GM04504 (cell line): ENCODE data around the gene TUB.

Source experiments
- DNase-seq: peaks from one replicate; pipeline ENCODE4 v3.0.0-alpha.2; 2012; ENCODE audit warnings: low read depth

TUB gene, protein sequence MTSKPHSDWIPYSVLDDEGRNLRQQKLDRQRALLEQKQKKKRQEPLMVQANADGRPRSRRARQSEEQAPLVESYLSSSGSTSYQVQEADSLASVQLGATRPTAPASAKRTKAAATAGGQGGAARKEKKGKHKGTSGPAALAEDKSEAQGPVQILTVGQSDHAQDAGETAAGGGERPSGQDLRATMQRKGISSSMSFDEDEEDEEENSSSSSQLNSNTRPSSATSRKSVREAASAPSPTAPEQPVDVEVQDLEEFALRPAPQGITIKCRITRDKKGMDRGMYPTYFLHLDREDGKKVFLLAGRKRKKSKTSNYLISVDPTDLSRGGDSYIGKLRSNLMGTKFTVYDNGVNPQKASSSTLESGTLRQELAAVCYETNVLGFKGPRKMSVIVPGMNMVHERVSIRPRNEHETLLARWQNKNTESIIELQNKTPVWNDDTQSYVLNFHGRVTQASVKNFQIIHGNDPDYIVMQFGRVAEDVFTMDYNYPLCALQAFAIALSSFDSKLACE

DNA sequence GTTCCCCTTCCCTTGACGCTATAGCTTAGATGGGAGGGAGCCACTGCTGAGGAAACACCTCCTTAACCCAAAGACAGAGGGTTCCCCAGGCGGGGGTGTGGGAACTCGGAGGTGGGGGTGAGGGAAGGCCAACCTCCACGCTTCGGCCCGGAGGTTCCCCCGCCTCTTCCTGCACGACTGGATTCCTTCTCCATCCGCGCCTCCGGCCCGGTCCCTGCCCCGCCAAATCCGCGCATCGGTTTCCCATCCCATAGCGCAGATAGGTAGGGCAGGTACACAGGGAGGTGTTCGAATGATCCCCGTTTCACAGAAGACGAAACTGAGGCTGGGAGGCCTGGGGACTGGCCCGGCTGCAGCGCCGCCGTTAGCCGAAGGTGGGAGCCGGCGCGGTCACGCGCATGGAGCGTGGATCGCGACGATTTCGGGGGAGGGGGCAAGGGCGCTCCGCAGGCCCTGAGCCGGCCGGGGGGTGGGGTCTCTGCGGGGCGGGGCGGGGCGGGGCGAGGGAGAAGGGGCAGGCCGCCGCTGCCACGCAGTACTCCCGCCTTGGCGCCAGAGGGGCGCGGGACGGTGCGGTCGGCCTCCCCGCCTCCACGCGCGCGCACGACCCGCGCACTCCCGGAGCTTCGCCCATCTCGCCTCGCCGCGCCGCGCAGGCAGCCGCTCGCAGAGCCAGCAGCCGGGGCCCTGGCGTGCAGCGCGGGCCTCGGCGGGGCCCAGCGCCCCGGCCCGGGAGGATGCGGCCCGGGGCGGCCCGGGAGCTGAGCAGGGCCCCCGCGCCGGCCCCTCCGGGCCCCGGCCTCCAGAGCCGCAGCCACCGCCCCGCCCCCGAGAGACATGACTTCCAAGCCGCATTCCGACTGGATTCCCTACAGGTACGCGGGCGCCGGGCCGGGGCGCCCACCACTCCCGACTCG is at the start of gene TUB:
TSS of gene TUB (plus strand) at position 538 of the 917 bp plus-strand sequence. CDS start at position 838, 300 bp downstream.
- DNase-seq, result no peak

- no peak for DNase-seq
Observed at GRCh38 chr11:8031248-8032115, 49.5 kb upstream of the TUB start.

- no peak for DNase-seq
Observed at GRCh38 chr11:8032122-8032521, 48.9 kb upstream of the TUB start.

DNA sequence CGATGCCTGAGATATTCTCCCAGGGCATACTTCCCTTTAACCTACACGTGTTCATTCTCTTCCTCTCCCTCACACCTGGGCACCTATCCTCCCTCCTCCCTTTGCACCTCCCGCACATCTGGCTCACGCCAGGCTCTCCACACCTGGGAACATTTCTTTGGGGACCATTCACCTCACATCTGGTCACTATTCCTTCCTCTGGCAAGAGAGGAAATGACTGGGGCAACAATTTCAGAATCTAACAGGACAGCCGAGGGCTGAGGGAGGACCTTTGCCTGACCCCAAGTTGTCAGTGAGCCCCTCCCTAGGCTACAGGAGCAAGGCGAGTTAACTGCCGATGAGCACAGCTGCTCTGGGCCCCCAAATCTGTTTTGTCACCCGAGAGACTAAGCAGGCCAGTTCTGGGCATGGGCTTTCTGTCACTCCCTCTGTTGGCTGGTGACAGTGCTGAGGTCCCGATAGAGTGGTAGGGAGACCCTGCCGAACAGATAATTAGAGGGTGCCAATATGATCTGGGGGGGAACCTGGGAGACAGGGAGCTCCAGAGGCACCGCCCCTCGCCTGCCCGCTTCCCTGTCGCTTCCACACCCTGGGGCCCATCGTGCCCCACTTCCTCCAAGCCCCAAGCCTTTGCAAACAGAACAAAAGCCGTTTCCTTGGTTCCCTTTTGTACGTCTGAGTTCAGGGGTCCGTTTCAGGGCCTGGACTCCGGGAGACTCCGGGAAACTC is 48.3 kb upstream of the TUB start:
- DNase-seq, result no peak

GRCh38 chr11:8033305-8034105 is 47.5 kb upstream of the TUB start:
- DNase-seq, result peak; percentile 57

GRCh38 chr11:8034106-8034585 is 46.9 kb upstream of the TUB start:
- DNase-seq, result no peak

- no peak for DNase-seq
Observed at GRCh38 chr11:8034604-8035190, 46.3 kb upstream of the TUB start.

DNA sequence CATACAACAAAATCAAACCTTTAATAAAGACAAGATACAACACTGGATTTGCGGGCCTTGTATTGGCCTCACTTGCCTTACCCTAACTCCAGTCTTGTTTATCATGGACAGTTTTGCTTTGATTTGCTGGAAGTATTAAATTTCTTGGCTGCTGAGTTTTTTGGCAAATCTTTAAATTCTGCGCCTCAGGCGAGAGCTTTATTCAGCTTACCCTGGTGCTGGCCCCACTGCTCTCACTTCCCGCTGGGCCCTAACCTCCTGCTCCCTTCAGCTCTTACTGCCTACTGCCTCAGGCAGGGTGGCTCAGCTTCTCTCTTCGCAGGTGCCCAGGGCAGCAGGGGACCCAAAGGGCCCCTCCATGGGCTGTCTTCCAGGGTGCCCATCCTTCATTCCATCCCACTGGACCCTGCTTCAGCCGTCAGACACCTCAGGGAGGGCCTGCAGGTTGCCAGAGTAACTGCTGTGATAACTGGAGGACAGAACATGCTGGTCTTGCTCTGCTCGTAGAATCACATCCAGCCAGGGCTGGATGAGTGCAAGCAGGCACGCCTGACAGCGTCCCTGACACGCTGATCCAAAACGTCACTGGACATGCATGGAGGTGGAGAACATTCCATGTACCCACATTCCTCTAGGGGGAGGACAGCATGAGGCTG is 45.7 kb upstream of the TUB start:
- no peak for DNase-seq

DNA sequence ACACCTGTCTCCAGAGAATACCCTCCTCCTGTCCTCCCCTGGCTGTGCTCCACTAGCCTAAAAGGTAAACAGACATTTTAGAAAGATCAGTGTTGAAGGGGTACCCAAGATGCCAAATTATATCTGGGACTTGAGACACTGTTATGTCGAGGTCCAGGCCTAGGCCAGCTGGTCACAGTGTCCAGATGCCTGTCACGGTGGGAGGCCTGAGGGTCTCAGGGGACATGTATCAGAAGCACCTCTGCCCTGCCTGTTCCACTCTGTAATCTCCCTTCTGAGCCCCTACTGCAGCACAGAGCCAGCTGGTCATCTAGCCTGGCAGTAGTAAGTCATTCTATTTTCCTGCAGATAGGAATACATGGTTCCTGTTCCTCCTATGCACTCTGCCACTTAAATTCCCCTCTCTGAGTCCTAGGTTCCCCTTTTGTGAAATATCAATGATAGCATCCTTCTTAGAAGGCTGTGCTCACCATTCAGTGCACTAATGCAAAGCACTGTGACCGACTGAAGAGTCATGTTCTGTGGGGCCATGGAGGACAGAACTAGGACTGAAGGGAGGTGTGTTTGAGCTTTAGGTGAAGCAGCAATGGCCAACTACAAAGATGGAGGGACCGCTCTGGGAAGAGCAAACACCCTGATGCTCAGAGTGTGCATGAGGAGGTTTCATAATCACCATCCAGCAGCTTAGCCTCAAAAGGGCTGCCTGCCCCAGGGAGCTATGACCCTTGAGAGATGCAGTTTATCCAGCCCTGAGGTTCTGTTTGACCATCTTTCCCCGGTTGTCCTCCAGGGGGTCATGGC is 44.8 kb upstream of the TUB start:
- DNase-seq, result no peak

- no peak for DNase-seq
Observed at GRCh38 chr11:8036986-8037385, 44.0 kb upstream of the TUB start.

- DNase-seq, result no peak
Observed at GRCh38 chr11:8038393-8038792, 42.6 kb upstream of the TUB start.

- DNase-seq, result no peak
Observed at GRCh38 chr11:8038811-8039529, 42.0 kb upstream of the TUB start.

- no peak for DNase-seq
Observed at GRCh38 chr11:8039530-8040260, 41.3 kb upstream of the TUB start.

GRCh38 chr11:8040261-8040920 is 40.6 kb upstream of the TUB start:
- no peak for DNase-seq

DNA sequence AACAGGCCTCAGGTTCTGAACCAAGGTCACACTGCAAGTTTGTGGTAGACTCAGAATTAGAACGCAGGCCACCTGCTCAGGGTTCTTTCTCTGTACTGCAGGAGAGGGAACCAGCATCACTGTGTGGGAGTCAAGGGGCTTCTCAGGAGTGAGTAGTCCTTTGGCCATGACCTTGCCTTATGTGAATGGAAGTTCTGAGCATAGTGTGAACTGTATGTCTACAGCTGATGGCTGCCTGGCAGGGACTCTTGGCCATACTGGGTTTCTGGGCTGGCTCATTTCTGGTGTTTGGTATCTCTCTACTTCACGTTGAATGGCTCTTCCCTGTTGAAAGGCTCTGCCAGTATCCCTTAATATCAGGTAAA is 40.1 kb upstream of the TUB start:
- DNase-seq, result no peak

GRCh38 chr11:8041576-8041975 is 39.4 kb upstream of the TUB start:
- DNase-seq, result no peak

DNA sequence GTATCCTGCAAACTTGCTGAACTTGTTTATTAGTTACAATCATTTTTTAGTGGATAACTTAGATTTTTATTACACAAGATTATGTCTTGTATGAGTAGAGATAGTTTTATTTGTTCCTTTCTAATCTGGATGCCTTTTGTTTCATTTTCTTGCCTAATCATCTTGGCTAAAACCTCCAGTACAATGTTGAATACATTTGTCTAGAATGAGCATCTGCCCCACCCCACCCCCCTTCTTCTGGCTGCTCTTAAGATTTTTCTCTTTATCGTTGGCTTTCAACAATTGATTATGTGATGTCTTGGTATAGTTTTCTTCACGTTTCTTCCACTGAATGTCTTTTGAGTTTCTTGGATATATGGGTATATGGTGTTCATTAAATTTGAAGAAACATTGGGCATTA is 37.3 kb upstream of the TUB start:
- no peak for DNase-seq
